K562 treated with DMSO at 1 percent for 4 hours (cell line): ENCODE measurements around the gene DNAJA4. TPM values are rescaled to one million over a fixed set of nuclear protein-coding genes. Genes with fewer than 3 reads are reported as not detected.

Experiments used
- total RNA-seq: library from RNA; unstranded; fragments of 300-600 nt; gene quantifications from 2 replicates; pipeline ENCODE4 v1.2.3, GENCODE V29; 2022; ENCODE audit not compliant: insufficient read depth

The DNAJA4 gene
- 0.65 and 0.78 TPM in 2 replicates for total RNA-seq

GRCh38 chr15:78264304-78265136 is at the start of gene DNAJA4:
Gene DNAJA4, plus strand, starts transcription at chr15:78264562. Its CDS starts 202 bp downstream, at chr15:78264764.

GRCh38 chr15:78234515-78235040 is 29.8 kb upstream of the DNAJA4 start, which contains the start of gene ACSBG1:
Gene ACSBG1, minus strand, starts transcription at chr15:78234565. Its CDS starts 64 bp downstream, at chr15:78234501.

GRCh38 chr15:78299101-78299930 is 35.0 kb downstream of the DNAJA4 start, which contains the start of gene SKIC8:
Gene SKIC8, minus strand, starts transcription at chr15:78299609. Its CDS starts 3,923 bp downstream, at chr15:78295686.

Other genes starting within 250 kb of the DNAJA4 start
- 8.9 and 10.5 TPM in 2 replicates for gene TBC1D2B, start 186.9 kb upstream of the DNAJA4 start, total RNA-seq
- gene SH2D7, start 172.0 kb upstream of the DNAJA4 start, total RNA-seq, result 0.57 TPM in 1 of 2 replicates, not detected in the other
- gene CIB2, start 133.1 kb upstream of the DNAJA4 start, total RNA-seq, result 32.1 and 45.2 TPM in 2 replicates
- 33.5 and 37.1 TPM in 2 replicates for gene IDH3A, start 115.2 kb upstream of the DNAJA4 start, total RNA-seq
- 0.91 and 6.5 TPM in 2 replicates for gene ACSBG1, start 30.0 kb upstream of the DNAJA4 start, total RNA-seq
- 46.0 and 48.4 TPM in 2 replicates for gene SKIC8, start 35.0 kb downstream of the DNAJA4 start, total RNA-seq
- not detected in 2 replicates for gene CRABP1, start 75.8 kb downstream of the DNAJA4 start, total RNA-seq
- gene IREB2, start 173.7 kb downstream of the DNAJA4 start, total RNA-seq, result 16.9 and 34.6 TPM in 2 replicates
- gene HYKK, start 243.0 kb downstream of the DNAJA4 start, total RNA-seq, result 2.5 and 2.9 TPM in 2 replicates